ENCODE measurements around the gene GALNT1.

DNA sequence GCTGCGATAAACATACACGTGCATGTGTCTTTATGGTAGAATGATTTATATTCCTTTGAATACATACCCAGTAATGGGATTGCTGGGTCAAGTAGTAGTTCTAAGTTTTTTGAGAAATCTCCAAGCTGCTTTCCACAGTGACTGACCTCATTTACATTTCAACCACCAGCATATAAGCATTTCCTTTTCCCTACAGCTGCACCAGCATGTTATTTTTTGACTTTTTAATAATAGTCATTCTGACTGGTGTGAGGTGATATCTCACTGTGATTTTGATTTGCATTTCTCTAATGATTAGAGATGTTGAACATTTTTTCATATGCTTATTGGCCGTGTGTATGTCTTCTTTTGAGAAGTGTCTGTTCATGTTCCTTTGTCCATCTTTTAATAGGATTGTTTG lies 22.8 kb downstream of the GALNT1 start:
- TF ChIP-seq, protein P1, sequence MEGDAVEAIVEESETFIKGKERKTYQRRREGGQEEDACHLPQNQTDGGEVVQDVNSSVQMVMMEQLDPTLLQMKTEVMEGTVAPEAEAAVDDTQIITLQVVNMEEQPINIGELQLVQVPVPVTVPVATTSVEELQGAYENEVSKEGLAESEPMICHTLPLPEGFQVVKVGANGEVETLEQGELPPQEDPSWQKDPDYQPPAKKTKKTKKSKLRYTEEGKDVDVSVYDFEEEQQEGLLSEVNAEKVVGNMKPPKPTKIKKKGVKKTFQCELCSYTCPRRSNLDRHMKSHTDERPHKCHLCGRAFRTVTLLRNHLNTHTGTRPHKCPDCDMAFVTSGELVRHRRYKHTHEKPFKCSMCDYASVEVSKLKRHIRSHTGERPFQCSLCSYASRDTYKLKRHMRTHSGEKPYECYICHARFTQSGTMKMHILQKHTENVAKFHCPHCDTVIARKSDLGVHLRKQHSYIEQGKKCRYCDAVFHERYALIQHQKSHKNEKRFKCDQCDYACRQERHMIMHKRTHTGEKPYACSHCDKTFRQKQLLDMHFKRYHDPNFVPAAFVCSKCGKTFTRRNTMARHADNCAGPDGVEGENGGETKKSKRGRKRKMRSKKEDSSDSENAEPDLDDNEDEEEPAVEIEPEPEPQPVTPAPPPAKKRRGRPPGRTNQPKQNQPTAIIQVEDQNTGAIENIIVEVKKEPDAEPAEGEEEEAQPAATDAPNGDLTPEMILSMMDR (IDR thresholded peaks at IDR 0.05), result no peak
- no peak for TF ChIP-seq POLR2A (IDR thresholded peaks at IDR 0.05)

Data from esophagus squamous epithelium (tissue), 4 donors.